HG03039 (cell line): ENCODE data around the gene MAN1A2.
A peak's percentile ranks its signal among the peaks of the same experiment; 100 is the strongest.

Experiments
- ATAC-seq: cut with Tn5 transposase; IDR thresholded peaks from one replicate; pipeline ENCODE4 v1.9.1; 2021; ENCODE audit warnings: mild to moderate bottlenecking, moderate library complexity; ENCODE audit not compliant: unreplicated experiment

MAN1A2 gene

DNA sequence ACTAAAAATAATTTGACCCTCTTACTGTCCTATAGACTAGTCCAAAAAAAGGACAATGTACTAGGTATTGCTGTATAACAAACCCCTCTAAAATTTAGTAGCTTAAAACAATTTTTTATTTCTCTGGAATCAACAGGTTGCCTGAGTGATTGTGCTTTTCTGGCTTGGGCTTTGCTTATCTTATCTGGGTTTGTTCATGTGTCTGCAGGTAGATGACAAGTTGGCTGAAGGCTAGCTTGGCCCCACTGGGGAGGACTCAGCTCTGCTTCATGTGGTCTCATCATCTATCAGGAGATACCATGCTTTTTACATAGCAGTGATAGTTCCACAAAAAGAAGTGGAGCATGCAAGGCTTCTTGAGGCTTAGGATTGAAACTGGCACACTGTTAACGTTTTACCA lies 114.2 kb downstream of the MAN1A2 start:
- no peak for ATAC-seq

- ATAC-seq: no peak
Observed at GRCh38 chr1:117493906-117494305, 126.7 kb downstream of the MAN1A2 start.

DNA sequence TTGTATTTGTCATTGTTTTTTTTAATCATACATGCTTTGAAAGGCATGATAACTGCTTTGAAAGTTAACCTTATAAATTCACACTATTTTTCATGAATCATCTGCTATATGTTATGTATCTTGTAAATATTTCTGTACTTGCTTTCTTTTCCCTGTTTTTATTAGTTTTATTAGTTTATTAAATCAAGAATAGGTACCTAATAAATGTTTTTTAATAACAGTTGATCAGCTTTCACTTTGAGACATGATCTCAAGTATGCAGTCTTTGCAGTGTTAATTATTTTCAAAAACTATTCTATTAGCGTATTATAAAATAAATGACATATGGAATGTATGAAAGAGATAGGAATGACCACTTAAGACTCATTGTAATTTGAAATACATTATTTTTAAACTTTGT lies 127.8 kb downstream of the MAN1A2 start:
- no peak for ATAC-seq

DNA sequence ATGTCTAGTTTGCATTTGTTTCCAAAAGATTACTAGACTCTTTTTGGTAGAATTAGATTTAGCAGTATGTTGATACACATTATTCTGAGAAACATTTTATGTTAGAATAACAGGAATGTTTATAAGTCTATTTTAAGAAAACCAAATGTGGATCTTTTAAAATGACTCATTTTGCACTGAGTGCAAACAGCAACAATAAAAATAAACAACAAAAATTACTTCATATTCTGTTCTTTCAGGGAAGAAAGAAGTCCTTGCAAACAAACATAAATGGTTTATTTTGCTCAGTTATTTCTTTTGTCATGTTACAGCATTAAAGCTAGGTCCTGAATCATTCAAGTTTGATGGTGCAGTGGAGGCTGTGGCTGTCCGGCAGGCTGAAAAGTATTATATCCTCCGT lies 131.8 kb downstream of the MAN1A2 start:
- ATAC-seq: no peak

DNA sequence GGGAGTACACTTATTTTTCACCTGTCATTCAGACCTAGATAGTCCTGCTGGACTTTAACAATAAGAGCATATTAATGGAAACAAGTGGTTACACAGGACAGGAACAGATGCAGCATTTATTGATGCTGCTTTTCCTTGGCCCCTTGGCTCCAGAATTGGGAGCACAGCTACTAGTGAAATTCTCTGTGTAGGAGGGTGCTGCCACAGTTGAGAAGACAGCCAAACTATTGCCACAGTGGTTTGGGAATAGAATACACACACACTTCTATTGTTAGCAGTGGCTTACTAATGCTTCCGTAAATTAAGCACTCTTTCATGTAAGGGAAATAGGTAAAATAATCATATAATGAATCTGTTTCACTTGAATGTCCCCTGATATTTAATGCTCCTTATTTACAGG lies 133.3 kb downstream of the MAN1A2 start:
- no peak for ATAC-seq

DNA sequence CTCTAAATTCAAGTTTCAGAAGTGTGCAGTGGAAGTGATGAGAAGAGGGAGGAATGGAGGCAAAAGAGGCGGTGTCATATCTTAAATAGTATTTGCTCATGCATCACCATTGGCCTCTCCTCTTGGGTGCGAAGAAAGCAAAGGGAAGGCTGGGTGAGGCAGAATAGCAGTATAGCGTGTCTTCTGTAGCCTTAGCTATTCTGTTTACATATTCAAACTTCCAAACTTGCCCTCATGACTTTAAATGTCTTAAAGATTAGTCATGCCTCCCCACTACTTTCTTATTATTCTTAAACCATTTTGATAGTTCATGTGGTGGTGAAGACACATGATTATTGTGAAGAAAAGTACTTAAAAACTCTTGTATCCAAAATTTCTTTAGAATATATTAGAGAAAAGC lies 134.0 kb downstream of the MAN1A2 start:
- no peak for ATAC-seq

GRCh38 chr1:117511273-117511672 lies 144.0 kb downstream of the MAN1A2 start:
- ATAC-seq: no peak

DNA sequence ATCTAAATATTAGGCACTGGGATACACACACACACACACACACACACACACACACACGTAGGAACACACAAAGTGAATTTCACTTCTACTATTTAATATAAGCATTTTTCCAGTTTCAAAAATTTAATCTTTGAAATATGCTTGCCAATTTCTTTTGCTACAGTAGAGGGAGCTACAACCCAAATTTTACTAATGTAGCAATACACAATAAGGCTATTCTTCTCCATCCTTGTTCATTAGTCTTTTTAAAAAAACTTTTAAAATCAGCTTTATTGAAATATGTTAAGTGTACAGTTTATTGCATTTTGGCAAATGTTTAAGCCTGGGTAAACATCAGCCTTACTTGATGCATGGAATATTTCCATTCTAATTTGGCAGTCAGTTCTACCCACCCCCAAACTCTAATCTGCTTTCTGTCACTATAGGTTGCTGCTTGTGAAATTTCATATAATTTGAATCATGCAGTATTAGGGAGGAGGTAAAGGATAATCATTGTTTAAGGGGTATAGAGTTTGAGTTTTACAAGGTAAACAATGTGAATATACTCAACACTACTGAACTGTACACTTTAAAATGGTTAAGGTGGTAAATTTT lies 145.6 kb downstream of the MAN1A2 start:
- ATAC-seq: no peak

DNA sequence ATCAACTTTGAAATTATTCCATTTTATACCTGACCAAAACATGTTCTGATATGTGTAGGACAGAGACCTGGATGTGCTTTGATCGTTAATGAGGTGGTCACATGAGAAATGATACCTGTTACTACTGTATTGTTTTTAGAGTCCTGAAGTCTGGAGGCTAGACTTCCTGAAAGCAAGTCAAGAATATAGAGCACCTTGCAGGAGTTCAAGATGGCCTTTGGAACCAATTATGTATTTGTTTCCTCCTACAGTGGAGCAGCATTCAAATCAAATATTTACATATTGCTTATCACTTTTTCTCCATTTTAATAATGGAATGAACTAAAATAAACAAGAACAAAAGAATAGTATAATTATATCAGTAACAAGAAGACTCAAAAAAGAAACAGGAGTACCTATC lies 155.9 kb downstream of the MAN1A2 start:
- ATAC-seq: no peak

DNA sequence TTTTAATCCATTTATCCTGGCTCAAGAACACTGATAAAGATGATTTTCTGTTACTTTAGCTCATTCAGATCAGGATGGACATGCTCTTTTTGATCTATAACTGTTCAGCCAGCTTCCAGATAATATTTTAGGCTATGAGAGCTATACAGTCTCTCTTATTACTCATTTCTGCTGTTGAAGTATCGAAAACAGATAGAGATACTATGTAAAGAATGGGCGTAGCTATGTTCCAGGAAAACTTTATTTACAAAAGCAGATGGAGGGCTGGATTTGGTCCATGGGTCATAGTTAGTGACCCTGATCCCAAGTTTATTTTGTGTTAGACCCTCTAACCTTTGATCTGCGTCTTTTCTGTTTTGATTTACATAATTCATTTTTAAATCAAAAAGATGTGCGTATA lies 159.8 kb downstream of the MAN1A2 start:
- ATAC-seq: no peak

GRCh38 chr1:117527566-117528102 lies 160.4 kb downstream of the MAN1A2 start:
- no peak for ATAC-seq

DNA sequence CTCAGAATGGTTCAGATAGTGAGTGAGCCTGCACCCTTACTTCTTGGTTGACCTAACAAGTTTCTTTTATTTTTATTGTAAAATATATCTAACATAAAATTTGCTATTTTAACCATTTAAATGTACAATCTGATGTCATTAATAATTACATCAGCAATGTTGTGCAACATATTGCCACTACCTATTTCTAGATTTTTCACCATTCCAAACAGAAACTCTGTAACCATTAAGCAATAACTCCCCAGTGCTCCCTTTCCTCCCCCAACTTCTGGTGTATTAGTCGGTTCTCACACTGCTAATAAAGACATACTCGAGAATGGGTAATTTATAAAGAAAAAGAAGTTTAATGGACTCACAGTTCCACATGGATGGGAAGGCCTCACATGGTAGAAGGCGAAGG lies 162.4 kb downstream of the MAN1A2 start:
- no peak for ATAC-seq

DNA sequence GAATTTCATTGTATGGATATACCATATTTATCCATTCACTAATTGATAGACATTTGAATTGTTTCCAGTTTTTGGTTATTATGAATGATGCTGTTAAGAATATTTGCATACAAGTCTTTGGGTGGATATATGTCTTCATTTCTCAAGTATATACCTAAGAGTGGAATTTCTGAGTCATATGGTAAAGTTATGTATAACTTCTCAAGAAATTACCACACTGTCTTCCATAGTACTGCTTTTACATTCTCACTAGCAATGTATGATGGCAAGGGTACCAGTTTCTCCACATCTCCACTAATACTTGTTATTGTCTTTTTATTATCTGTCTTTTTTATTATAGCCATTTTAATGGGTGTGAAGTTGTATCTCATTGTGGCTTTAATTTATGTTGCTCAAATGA lies 164.0 kb downstream of the MAN1A2 start:
- no peak for ATAC-seq

GRCh38 chr1:117534995-117535467 lies 167.8 kb downstream of the MAN1A2 start:
- ATAC-seq: peak; percentile 70

DNA sequence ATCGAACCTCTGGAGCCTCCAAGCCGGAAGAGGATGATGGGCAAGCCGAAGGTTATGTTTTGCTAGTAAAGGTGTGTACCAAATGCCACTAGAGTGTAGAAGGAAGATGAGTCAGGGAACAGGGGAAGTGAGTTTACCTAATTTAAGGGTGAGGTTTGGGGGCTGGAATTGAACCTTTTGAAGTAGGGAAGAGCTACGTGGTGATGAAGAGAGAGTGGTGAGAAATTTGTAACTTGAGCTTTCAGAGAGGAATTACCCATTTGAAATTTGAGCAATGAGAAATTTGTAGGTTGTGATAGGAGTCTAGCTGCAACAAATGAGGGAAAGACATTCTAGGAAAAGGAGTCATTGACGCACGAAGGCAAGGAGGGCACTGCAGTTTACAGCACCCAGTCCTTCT lies 168.6 kb downstream of the MAN1A2 start:
- ATAC-seq: no peak

DNA sequence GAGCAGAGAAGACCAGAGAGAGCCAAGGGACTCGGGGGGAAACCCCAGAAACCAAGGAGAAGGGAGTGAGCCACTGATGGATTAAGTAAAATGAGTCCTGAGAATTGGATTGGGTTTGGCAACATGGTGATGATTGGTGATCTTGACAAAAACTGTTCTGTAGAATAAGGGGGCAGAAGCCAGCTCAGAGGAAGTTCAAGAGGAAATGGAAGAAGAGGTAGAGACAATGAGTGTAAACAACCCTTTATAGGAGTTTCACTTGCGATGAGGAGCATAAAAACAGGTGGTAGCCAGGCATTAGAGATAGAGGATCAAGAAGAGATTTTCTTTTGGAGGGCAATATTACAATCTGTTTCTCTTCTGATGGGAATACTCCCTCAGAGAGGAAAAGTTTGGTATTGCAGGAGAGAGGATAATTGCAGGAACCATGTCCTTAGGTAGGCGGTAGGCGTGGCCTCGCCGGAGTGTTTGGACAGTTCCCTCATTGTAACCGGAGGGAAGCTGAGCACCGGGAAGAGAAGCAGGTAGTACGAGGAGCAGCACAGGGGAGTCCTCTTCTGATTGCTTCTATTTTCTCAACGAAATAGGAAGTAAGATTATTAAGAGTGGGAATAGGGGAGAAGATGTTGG lies 170.2 kb downstream of the MAN1A2 start:
- no peak for ATAC-seq

- no peak for ATAC-seq
Observed at GRCh38 chr1:117540532-117540931, 173.3 kb downstream of the MAN1A2 start.

- no peak for ATAC-seq
Observed at GRCh38 chr1:117541003-117541402, 173.8 kb downstream of the MAN1A2 start.

GRCh38 chr1:117541585-117541984 lies 174.3 kb downstream of the MAN1A2 start:
- no peak for ATAC-seq

DNA sequence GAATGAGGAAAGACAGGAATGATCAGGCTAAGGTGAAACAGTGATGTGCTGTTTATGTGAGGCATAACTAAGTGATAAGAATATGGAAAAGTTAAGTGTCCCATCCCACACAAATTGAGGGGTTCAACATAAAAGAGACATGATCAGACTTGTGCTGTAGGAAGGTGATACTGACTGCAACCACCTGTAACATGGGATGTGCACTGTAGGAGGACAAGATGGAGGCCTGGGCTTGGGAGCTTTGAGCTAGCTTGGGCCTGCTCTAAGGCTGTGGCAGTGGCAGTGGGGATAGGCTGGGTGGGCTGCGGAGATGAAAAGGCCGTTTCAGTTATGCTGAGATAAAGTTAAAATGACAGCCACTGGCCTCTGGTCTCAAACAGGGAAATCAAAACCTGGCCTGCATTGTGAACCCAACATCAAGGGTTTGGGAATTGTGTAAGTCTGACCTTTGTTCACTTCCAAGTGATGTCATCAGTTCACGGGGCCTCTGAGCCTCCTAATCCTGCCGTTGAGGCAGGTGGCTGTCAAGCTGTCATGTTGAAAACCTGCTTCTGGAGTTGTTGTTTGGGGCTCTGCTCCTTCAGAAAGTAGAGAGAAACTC lies 177.4 kb downstream of the MAN1A2 start:
- no peak for ATAC-seq

GRCh38 chr1:117546467-117546866 lies 179.2 kb downstream of the MAN1A2 start:
- ATAC-seq: no peak

DNA sequence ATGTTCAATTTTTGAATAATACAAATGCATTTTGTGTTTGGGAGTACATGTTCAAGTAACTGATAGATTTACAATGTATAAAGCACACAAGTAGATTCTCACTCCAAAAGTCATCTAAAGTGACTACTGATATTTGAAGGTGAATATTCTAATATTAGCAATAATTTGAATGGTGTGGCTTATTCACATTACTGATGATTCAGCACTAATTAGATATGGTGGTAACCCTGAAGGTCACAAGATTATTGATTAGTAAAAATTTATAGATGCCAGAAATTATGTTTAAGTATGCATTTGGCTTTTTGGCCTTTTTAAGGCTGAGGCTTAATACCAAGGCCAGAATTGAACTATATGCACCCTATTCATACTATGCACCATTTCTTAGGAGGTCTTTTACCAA lies 186.2 kb downstream of the MAN1A2 start:
- ATAC-seq: no peak
